Progenitor cell of endocrine pancreas (in vitro differentiated cells): ENCODE data around the gene ALKAL2. TPM values are rescaled to one million over a fixed set of nuclear protein-coding genes. Genes with fewer than 3 reads are reported as not detected.

Experiments
- DNase-seq: peaks from one replicate; pipeline ENCODE4 v3.0.0; 2021; ENCODE audit warnings: low spot score; ENCODE audit not compliant: unreplicated experiment
- H3K27ac Mint-ChIP-seq: 2 replicates; pipeline ENCODE4 v1.8.0; 2021; ENCODE audit warnings: mild to moderate bottlenecking, moderate library complexity, mixed read lengths
- H3K27me3 Mint-ChIP-seq: 2 replicates; pipeline ENCODE4 v1.8.0; 2021; ENCODE audit warnings: mixed read lengths
- H3K36me3 Mint-ChIP-seq: 2 replicates; pipeline ENCODE4 v1.8.0; 2022; ENCODE audit warnings: mixed read lengths; ENCODE audit not compliant: insufficient read depth
- H3K4me1 Mint-ChIP-seq: 2 replicates; pipeline ENCODE4 v1.8.0; 2021; ENCODE audit warnings: low read depth, mixed read lengths
- H3K4me3 Mint-ChIP-seq: 2 replicates; pipeline ENCODE4 v1.8.0; 2021; ENCODE audit warnings: low read depth, mild to moderate bottlenecking, moderate library complexity, mixed read lengths
- H3K9me3 Mint-ChIP-seq: 2 replicates; pipeline ENCODE4 v1.8.0; 2021; ENCODE audit warnings: low read depth, mixed read lengths
- total RNA-seq: library from RNA; stranded (reverse); gene quantifications from 2 replicates; pipeline ENCODE4 v1.2.1, GENCODE V29; 2021
- TF ChIP-seq, protein P1 (sequence below): fragments of 200-600 bp; sonication (generic); IDR thresholded peaks from one replicate; pipeline ENCODE4 v1.5.0; 2021; ENCODE audit warnings: antibody characterized with exemption, mild to moderate bottlenecking; ENCODE audit not compliant: unreplicated experiment

The ALKAL2 gene
- total RNA-seq, 1 donor from 2014 or later: 0.22 TPM

DNA sequence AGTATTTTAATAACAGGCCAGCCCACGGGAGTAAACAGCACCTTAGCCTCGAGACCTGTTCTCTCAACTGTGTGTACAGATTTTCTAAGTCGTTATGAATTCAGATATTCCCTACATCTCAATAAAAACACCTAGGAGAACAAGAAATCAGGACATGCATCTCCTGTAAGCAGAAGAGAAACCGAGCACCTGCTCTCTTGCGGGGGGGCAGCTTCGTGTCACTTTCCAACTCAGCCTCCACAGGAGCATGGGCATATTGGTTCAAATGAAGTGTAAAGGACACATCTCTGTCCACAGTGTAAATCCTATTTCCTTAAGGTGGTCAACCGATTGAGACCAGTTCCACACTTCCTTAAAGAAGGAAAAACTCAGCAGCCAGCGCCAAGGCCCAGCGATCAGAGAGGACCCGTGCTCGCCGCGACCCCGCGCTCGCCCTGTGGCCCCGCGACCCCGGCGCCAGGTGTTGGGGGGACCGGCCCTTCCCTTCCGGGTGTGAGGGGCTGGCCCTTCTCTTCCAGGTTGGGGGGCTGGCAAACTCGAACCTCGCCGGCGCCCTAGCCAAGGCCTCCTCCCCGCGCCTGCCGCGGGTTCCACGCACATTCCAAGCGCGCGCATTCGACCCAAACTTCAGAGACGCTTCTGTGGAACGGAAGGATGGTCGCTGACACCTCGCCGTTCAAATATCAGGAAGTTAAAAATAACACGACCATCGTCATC, 24.7 kb downstream of the ALKAL2 start:
- H3K9me3 Mint-ChIP-seq: peaks cover 4% of the 10 kb centered on the region
- H3K4me3 Mint-ChIP-seq: peak overlapping the region; percentile 94
- DNase-seq: no peak
- H3K4me1 Mint-ChIP-seq: peaks cover 46% of the 10 kb centered on the region
- peaks cover 10% of the 10 kb centered on the region for H3K36me3 Mint-ChIP-seq
- no peaks in the 10 kb centered on the region for H3K27me3 Mint-ChIP-seq
- H3K27ac Mint-ChIP-seq: peak overlapping the region; percentile 94
- TF ChIP-seq, protein P1, sequence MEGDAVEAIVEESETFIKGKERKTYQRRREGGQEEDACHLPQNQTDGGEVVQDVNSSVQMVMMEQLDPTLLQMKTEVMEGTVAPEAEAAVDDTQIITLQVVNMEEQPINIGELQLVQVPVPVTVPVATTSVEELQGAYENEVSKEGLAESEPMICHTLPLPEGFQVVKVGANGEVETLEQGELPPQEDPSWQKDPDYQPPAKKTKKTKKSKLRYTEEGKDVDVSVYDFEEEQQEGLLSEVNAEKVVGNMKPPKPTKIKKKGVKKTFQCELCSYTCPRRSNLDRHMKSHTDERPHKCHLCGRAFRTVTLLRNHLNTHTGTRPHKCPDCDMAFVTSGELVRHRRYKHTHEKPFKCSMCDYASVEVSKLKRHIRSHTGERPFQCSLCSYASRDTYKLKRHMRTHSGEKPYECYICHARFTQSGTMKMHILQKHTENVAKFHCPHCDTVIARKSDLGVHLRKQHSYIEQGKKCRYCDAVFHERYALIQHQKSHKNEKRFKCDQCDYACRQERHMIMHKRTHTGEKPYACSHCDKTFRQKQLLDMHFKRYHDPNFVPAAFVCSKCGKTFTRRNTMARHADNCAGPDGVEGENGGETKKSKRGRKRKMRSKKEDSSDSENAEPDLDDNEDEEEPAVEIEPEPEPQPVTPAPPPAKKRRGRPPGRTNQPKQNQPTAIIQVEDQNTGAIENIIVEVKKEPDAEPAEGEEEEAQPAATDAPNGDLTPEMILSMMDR: no peak

DNA sequence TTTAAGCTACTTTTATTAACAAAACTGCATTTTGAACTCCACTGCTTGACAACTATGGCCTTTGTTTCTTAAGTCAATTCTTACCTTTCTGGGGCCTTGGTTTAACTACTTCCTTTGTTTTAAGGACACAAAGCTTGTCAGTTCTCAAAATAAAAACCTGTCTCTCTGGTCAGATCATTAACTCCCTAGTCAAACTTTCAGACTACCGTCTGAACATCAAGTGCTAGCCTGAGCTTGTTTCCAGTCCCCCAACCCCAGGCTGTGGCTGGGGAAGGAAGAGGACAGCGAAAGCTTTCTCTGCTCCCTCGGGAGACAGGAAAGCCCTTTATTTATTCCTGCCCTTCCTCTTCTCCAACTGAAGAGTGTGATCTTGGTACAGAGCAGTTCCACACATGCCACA, 25.8 kb downstream of the ALKAL2 start:
- peaks cover 15% of the 10 kb centered on the region for H3K36me3 Mint-ChIP-seq
- peak overlapping the region; percentile 94 for H3K27ac Mint-ChIP-seq
- H3K27me3 Mint-ChIP-seq: no peaks in the 10 kb centered on the region
- H3K4me3 Mint-ChIP-seq: peak overlapping the region; percentile 94
- TF ChIP-seq, protein P1: no peak
- peaks cover 45% of the 10 kb centered on the region for H3K4me1 Mint-ChIP-seq
- no peak for DNase-seq
- peaks cover 9% of the 10 kb centered on the region for H3K9me3 Mint-ChIP-seq

DNA sequence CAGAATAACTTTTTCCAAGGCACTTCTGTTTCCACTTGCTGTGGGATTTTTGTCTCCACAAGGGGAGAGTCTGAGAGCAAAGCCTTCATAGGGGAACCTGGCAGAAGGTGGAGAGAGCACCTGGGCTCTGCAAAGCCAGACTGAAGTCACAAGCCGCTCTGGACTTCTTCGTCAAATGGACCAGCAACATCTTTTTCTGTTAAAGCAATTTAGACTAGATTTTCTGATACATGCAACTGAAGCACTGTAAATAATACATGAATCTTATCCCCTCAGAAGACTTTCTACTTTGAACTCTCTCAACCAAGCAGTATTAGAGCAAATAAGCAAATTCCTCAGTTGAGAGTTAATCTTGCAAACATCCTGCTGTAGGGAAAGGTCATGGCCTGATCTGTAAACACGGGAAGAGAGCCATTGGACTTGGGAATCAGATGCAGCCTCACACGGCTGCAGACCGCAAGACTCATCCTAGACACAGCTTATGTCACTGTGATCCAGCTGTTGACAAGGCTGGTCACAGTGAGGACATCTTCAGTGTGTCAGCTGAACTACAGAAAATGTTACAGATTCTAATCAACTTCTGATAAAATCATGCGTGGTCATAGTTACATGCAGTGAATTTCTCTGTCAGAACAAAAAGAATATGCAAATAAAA, 27.3 kb downstream of the ALKAL2 start:
- Mint-ChIP-seq H3K4me1 (peaks cover 39% of the 10 kb centered on the region), H3K36me3 (peaks cover 15% of the 10 kb centered on the region), H3K27me3 (no peaks in the 10 kb centered on the region), H3K4me3 (peak overlapping the region; percentile 54), H3K9me3 (peaks cover 9% of the 10 kb centered on the region), H3K27ac (peak overlapping the region; percentile 90)
- TF ChIP-seq, protein P1: no peak
- no peak for DNase-seq

DNA sequence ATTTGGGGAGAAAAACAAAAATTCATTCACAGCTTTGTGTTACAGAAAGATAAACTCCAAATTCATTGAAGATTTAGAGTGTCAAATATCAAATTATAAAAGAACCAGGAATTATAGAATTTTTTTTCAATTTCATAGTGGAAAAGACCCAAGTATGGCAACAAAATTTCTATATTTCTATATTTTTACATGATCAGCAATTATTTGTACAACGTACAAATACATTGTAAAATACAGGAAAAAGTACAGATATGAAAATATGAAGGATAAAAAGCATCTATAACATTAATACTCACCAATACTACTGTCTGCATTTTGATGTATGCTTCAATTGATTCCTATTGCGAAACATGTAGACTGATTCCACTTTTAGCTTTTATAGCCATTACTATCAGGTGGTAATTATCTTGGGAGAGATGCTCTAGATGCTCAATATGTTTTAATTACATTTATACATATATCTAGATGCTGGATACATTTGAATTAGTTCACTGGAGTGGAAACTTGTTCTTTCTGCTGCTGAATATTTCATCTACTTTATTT, 28.0 kb downstream of the ALKAL2 start:
- peaks cover 15% of the 10 kb centered on the region for H3K36me3 Mint-ChIP-seq
- H3K9me3 Mint-ChIP-seq: peaks cover 9% of the 10 kb centered on the region
- H3K4me1 Mint-ChIP-seq: peaks cover 36% of the 10 kb centered on the region
- H3K27me3 Mint-ChIP-seq: no peaks in the 10 kb centered on the region
- DNase-seq: no peak
- H3K27ac Mint-ChIP-seq: peak overlapping the region; percentile 90
- peak overlapping the region; percentile 54 for H3K4me3 Mint-ChIP-seq
- TF ChIP-seq, protein P1: no peak

DNA sequence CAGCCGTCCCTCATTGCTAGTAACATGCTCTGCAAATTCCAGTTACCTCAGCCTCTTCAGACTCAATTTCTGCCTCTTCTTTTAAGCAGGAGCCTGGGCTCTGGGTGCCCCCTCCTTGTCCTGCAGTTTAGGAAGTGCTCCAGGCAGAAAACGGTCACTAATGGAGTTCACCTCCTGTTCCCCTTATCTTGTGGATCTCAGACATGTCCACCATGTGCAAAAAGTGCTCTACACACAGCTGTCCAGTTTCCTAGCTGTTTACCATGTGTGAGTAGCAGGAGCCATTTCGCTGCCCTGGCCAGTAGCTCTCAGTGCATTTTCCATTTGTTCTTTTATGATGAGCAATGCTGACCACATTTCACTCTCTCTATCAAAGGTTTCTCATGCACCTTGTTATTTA, 29.0 kb downstream of the ALKAL2 start:
- Mint-ChIP-seq H3K27me3 (no peaks in the 10 kb centered on the region), H3K4me3 (no peak overlapping the region), H3K27ac (peak overlapping the region; percentile 44), H3K4me1 (peaks cover 40% of the 10 kb centered on the region), H3K36me3 (peaks cover 15% of the 10 kb centered on the region), H3K9me3 (peaks cover 9% of the 10 kb centered on the region)
- no peak for DNase-seq
- TF ChIP-seq, protein P1: no peak
